Measurements from ENCODE around the gene RASAL1.

DNA sequence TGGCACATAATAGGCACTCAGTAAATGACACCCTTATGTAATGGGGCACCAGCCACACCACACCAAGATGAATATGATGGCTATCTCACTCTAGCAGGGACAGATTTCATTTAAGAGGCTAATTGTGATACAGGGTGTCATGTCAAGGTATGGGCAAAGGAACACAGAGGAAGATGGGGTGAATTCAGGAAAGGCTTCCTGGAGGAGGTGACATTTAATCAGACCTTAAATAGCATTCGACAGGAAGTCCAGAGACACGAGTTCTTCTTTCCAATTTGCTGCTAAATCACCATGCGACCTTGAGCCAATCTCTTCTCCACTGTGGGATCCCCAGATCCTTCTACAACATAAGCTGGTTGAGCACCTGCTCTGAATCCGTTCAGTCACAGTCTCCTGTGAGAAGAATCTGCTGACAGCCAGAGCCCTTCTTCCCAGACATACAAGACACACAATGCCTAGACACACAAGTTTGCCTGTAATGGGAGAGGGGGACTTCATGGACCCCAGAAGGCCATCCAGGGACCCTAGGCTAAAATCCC, 80.5 kb downstream of the RASAL1 start:
- TF ChIP-seq, protein P1, sequence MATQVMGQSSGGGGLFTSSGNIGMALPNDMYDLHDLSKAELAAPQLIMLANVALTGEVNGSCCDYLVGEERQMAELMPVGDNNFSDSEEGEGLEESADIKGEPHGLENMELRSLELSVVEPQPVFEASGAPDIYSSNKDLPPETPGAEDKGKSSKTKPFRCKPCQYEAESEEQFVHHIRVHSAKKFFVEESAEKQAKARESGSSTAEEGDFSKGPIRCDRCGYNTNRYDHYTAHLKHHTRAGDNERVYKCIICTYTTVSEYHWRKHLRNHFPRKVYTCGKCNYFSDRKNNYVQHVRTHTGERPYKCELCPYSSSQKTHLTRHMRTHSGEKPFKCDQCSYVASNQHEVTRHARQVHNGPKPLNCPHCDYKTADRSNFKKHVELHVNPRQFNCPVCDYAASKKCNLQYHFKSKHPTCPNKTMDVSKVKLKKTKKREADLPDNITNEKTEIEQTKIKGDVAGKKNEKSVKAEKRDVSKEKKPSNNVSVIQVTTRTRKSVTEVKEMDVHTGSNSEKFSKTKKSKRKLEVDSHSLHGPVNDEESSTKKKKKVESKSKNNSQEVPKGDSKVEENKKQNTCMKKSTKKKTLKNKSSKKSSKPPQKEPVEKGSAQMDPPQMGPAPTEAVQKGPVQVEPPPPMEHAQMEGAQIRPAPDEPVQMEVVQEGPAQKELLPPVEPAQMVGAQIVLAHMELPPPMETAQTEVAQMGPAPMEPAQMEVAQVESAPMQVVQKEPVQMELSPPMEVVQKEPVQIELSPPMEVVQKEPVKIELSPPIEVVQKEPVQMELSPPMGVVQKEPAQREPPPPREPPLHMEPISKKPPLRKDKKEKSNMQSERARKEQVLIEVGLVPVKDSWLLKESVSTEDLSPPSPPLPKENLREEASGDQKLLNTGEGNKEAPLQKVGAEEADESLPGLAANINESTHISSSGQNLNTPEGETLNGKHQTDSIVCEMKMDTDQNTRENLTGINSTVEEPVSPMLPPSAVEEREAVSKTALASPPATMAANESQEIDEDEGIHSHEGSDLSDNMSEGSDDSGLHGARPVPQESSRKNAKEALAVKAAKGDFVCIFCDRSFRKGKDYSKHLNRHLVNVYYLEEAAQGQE (IDR thresholded peaks at IDR 0.05; ENCODE audit: insufficient read depth in 1 of 2, low read depth in 2 of 2, low read length in 2 of 2) = no peak
- TF ChIP-seq TAF1 (IDR thresholded peaks at IDR 0.05; ENCODE audit: borderline replicate concordance, insufficient read depth, low read length) (no peak), POLR2AphosphoS5 (IDR thresholded peaks at IDR 0.05; ENCODE audit: low read depth, low read length) (no peak), SIN3A (IDR thresholded peaks at IDR 0.05; ENCODE audit: borderline replicate concordance, insufficient read depth, low read length) (no peak), FOXP2 (optimal IDR thresholded peaks at IDR 0.05; ENCODE audit: borderline replicate concordance, extremely low read depth, extremely low read length, insufficient read depth) (no peak)

Measured in PFSK-1 (cell line).